ENCODE data around the gene HES1. TPM values are rescaled to one million over a fixed set of nuclear protein-coding genes. Genes with fewer than 3 reads are reported as not detected.

HES1 gene
- total and polyA plus RNA-seq, 2 donors: 13.3 to 19.7 TPM

- peaks cover 24 to 43% of the 10 kb centered on the region in 2 donors for H3K27me3 ChIP-seq (ENCODE audit: control insufficient read depth in 2 of 2, insufficient read depth in 1 of 2, low read length in 1 of 2)
- H3K4me1 ChIP-seq (ENCODE audit: control insufficient read depth in 2 of 2, insufficient read depth in 2 of 2, low read length in 2 of 2): peaks cover 7 to 40% of the 10 kb centered on the region in 2 donors
- H3K36me3 ChIP-seq (ENCODE audit: control insufficient read depth in 2 of 2, insufficient read depth in 2 of 2, low read length in 1 of 2): no peaks in the 10 kb centered on the region
- no peak overlapping the region for H3K27ac ChIP-seq (ENCODE audit: low read depth in 1 of 2, low read length in 1 of 2)
- DNase-seq (ENCODE audit: low read depth in 6 of 9, low spot score in 9 of 9): no peak
- H3K4me3 ChIP-seq (ENCODE audit: low read length in 2 of 2): no peak overlapping the region
- WGBS: 94% methylated on average over 7 of the region's 7 CpGs
- H3K9me3 ChIP-seq (ENCODE audit: control insufficient read depth in 2 of 2, insufficient read depth in 1 of 2, low read length in 1 of 2): no peaks in the 10 kb centered on the region
Observed at GRCh38 chr3:194129581-194130133, 6.3 kb upstream of the HES1 start.

GRCh38 chr3:194130188-194130587 is 5.8 kb upstream of the HES1 start:
- H3K36me3 ChIP-seq (ENCODE audit: control insufficient read depth in 2 of 2, insufficient read depth in 2 of 2, low read length in 1 of 2): no peaks in the 10 kb centered on the region
- no peak overlapping the region for H3K4me3 ChIP-seq (ENCODE audit: low read length in 2 of 2)
- no peak overlapping the region for H3K27ac ChIP-seq (ENCODE audit: low read depth in 1 of 2, low read length in 1 of 2)
- peaks cover 29 to 48% of the 10 kb centered on the region in 2 donors for H3K27me3 ChIP-seq (ENCODE audit: control insufficient read depth in 2 of 2, insufficient read depth in 1 of 2, low read length in 1 of 2)
- no peaks in the 10 kb centered on the region for H3K9me3 ChIP-seq (ENCODE audit: control insufficient read depth in 2 of 2, insufficient read depth in 1 of 2, low read length in 1 of 2)
- peaks cover 7 to 43% of the 10 kb centered on the region in 2 donors for H3K4me1 ChIP-seq (ENCODE audit: control insufficient read depth in 2 of 2, insufficient read depth in 2 of 2, low read length in 2 of 2)
- 76% methylated on average over 2 of the region's 2 CpGs for WGBS
- DNase-seq (ENCODE audit: low read depth in 6 of 9, low spot score in 9 of 9): no peak

- H3K4me1 ChIP-seq (ENCODE audit: control insufficient read depth in 2 of 2, insufficient read depth in 2 of 2, low read length in 2 of 2): peaks cover 15 to 51% of the 10 kb centered on the region in 2 donors
- WGBS: 33% methylated on average over 19 of the region's 19 CpGs
Observed at GRCh38 chr3:194130807-194131589, 5.0 kb upstream of the HES1 start.

GRCh38 chr3:194132465-194133286 is 3.3 kb upstream of the HES1 start:
- H3K36me3 ChIP-seq (ENCODE audit: control insufficient read depth in 2 of 2, insufficient read depth in 2 of 2, low read length in 1 of 2): no peaks in the 10 kb centered on the region
- WGBS: 83% methylated on average over 5 of the region's 5 CpGs
- no peak for DNase-seq (ENCODE audit: low read depth in 6 of 9, low spot score in 9 of 9)
- H3K9me3 ChIP-seq (ENCODE audit: control insufficient read depth in 2 of 2, insufficient read depth in 1 of 2, low read length in 1 of 2): peaks cover 0 to 3% of the 10 kb centered on the region in 2 donors
- H3K4me1 ChIP-seq (ENCODE audit: control insufficient read depth in 2 of 2, insufficient read depth in 2 of 2, low read length in 2 of 2): peaks cover 20 to 65% of the 10 kb centered on the region in 2 donors
- H3K27me3 ChIP-seq (ENCODE audit: control insufficient read depth in 2 of 2, insufficient read depth in 1 of 2, low read length in 1 of 2): peaks cover 46 to 73% of the 10 kb centered on the region in 2 donors
- no peak overlapping the region for H3K4me3 ChIP-seq (ENCODE audit: low read length in 2 of 2)
- no peak overlapping the region for H3K27ac ChIP-seq (ENCODE audit: low read depth in 1 of 2, low read length in 1 of 2)

More at GRCh38 chr3:194130807-194131589, 5.0 kb upstream of the HES1 start:
- Histone ChIP-seq H3K27me3 (ENCODE audit: control insufficient read depth in 2 of 2, insufficient read depth in 1 of 2, low read length in 1 of 2) (peaks cover 36 to 56% of the 10 kb centered on the region in 2 donors), H3K4me3 (ENCODE audit: low read length in 2 of 2) (no peak overlapping the region), H3K9me3 (ENCODE audit: control insufficient read depth in 2 of 2, insufficient read depth in 1 of 2, low read length in 1 of 2) (peaks cover 0 to 2% of the 10 kb centered on the region in 2 donors), H3K36me3 (ENCODE audit: control insufficient read depth in 2 of 2, insufficient read depth in 2 of 2, low read length in 1 of 2) (no peaks in the 10 kb centered on the region), H3K27ac (ENCODE audit: low read depth in 1 of 2, low read length in 1 of 2) (no peak overlapping the region)
- DNase-seq (ENCODE audit: low read depth in 6 of 9, low spot score in 9 of 9): peak in 2 of 9 donors; percentile 22 to 66

GRCh38 chr3:194133661-194134230 is 2.2 kb upstream of the HES1 start:
- Histone ChIP-seq H3K27ac (ENCODE audit: low read depth in 1 of 2, low read length in 1 of 2) (peak overlapping the region in 1 of 2 donors; percentile 49), H3K36me3 (ENCODE audit: control insufficient read depth in 2 of 2, insufficient read depth in 2 of 2, low read length in 1 of 2) (no peaks in the 10 kb centered on the region), H3K9me3 (ENCODE audit: control insufficient read depth in 2 of 2, insufficient read depth in 1 of 2, low read length in 1 of 2) (peaks cover 0 to 3% of the 10 kb centered on the region in 2 donors), H3K4me1 (ENCODE audit: control insufficient read depth in 2 of 2, insufficient read depth in 2 of 2, low read length in 2 of 2) (peaks cover 24 to 71% of the 10 kb centered on the region in 2 donors), H3K4me3 (ENCODE audit: low read length in 2 of 2) (peak overlapping the region in 1 of 2 donors; percentile 44), H3K27me3 (ENCODE audit: control insufficient read depth in 2 of 2, insufficient read depth in 1 of 2, low read length in 1 of 2) (peaks cover 53 to 83% of the 10 kb centered on the region in 2 donors)
- DNase-seq (ENCODE audit: low read depth in 6 of 9, low spot score in 9 of 9): peak in 2 of 9 donors; percentile 13 to 50
- WGBS: 10% methylated on average over 41 of the region's 41 CpGs

GRCh38 chr3:194134231-194134756 is 1.7 kb upstream of the HES1 start:
- H3K36me3 ChIP-seq (ENCODE audit: control insufficient read depth in 2 of 2, insufficient read depth in 2 of 2, low read length in 1 of 2): no peaks in the 10 kb centered on the region
- H3K4me3 ChIP-seq (ENCODE audit: low read length in 2 of 2): peak overlapping the region; percentile 42 to 44
- H3K27me3 ChIP-seq (ENCODE audit: control insufficient read depth in 2 of 2, insufficient read depth in 1 of 2, low read length in 1 of 2): peaks cover 59 to 88% of the 10 kb centered on the region in 2 donors
- peak in 2 of 9 donors; percentile 14 to 43 for DNase-seq (ENCODE audit: low read depth in 6 of 9, low spot score in 9 of 9)
- peaks cover 24 to 76% of the 10 kb centered on the region in 2 donors for H3K4me1 ChIP-seq (ENCODE audit: control insufficient read depth in 2 of 2, insufficient read depth in 2 of 2, low read length in 2 of 2)
- WGBS: under 1% methylated on average over 71 of the region's 71 CpGs
- H3K27ac ChIP-seq (ENCODE audit: low read depth in 1 of 2, low read length in 1 of 2): peak overlapping the region; percentile 63 to 76
- peaks cover 0 to 3% of the 10 kb centered on the region in 2 donors for H3K9me3 ChIP-seq (ENCODE audit: control insufficient read depth in 2 of 2, insufficient read depth in 1 of 2, low read length in 1 of 2)

GRCh38 chr3:194134757-194135515 is 1.0 kb upstream of the HES1 start:
- peak overlapping the region; percentile 63 to 76 for H3K27ac ChIP-seq (ENCODE audit: low read depth in 1 of 2, low read length in 1 of 2)
- H3K4me3 ChIP-seq (ENCODE audit: low read length in 2 of 2): peak overlapping the region; percentile 44 to 51
- no peaks in the 10 kb centered on the region for H3K36me3 ChIP-seq (ENCODE audit: control insufficient read depth in 2 of 2, insufficient read depth in 2 of 2, low read length in 1 of 2)
- H3K9me3 ChIP-seq (ENCODE audit: control insufficient read depth in 2 of 2, insufficient read depth in 1 of 2, low read length in 1 of 2): peaks cover 0 to 3% of the 10 kb centered on the region in 2 donors
- peaks cover 26 to 77% of the 10 kb centered on the region in 2 donors for H3K4me1 ChIP-seq (ENCODE audit: control insufficient read depth in 2 of 2, insufficient read depth in 2 of 2, low read length in 2 of 2)
- peak in 5 of 9 donors; percentile 77 to 92 (median 83) for DNase-seq (ENCODE audit: low read depth in 6 of 9, low spot score in 9 of 9)
- H3K27me3 ChIP-seq (ENCODE audit: control insufficient read depth in 2 of 2, insufficient read depth in 1 of 2, low read length in 1 of 2): peaks cover 64 to 91% of the 10 kb centered on the region in 2 donors
- under 1% methylated on average over 68 of the region's 68 CpGs for WGBS

GRCh38 chr3:194135516-194135805 is 487 bp upstream of the HES1 start:
- peaks cover 69 to 96% of the 10 kb centered on the region in 2 donors for H3K27me3 ChIP-seq (ENCODE audit: control insufficient read depth in 2 of 2, insufficient read depth in 1 of 2, low read length in 1 of 2)
- H3K27ac ChIP-seq (ENCODE audit: low read depth in 1 of 2, low read length in 1 of 2): peak overlapping the region in 1 of 2 donors; percentile 59
- WGBS: 1% methylated on average over 4 of the region's 4 CpGs
- no peak for DNase-seq (ENCODE audit: low read depth in 6 of 9, low spot score in 9 of 9)
- H3K4me3 ChIP-seq (ENCODE audit: low read length in 2 of 2): peak overlapping the region; percentile 44 to 51
- H3K4me1 ChIP-seq (ENCODE audit: control insufficient read depth in 2 of 2, insufficient read depth in 2 of 2, low read length in 2 of 2): peaks cover 26 to 76% of the 10 kb centered on the region in 2 donors
- peaks cover 0 to 3% of the 10 kb centered on the region in 2 donors for H3K9me3 ChIP-seq (ENCODE audit: control insufficient read depth in 2 of 2, insufficient read depth in 1 of 2, low read length in 1 of 2)
- no peaks in the 10 kb centered on the region for H3K36me3 ChIP-seq (ENCODE audit: control insufficient read depth in 2 of 2, insufficient read depth in 2 of 2, low read length in 1 of 2)
